Inferior parietal cortex (tissue), 1 donor: ENCODE results near the gene INSYN2A.
A peak's percentile ranks its signal among the peaks of the same experiment; 100 is the strongest.

Experiments
- DNase-seq: peaks from one replicate; pipeline ENCODE4 v3.0.0-alpha.2; 2016; ENCODE audit errors: extremely low spot score

The INSYN2A gene

GRCh38 chr10:127196282-127197153 is at the start of gene INSYN2A:
Gene INSYN2A (minus strand): TSS chr10:127196591. CDS start chr10:127176395, 20,196 bp downstream.
- no peak for DNase-seq

- no peak for DNase-seq
These were observed 49.1 kb upstream of the INSYN2A start for GRCh38 chr10:127245456-127245855.

DNA sequence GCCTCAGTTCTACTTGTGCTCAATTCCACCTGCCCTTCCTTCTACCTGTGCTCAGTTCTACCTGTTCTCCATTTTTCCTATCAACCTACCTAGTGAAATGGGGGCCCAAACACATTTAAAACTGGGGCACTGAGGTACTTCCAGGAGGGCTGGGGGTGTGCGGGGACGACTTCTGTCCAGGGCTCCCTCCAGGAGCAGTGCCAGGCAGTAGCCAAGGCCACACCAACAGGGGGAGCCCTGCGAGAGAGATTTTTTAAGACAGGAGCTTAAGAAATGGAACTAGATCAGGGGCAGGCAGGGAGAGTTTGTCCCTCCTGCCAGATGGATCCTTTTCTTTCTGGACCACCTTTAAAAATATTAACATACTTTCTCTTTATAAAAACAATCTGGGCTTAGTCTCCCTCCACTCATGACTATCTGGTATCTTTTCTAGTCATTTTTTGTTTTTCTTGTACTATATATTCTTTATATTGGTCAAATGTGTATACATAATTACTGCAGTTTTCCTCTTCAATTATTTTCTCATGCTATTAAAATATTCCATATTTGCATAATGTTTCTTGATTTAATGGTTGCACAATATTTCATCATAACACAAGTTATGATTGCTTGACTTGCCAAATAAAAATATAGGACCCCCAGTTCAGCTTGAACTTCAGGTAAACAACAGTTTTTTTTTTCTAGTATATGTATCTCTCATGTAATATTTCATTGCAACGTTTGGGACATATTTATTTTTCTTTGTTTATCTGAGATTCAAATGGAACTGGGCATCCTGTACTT is 47.3 kb upstream of the INSYN2A start:
- DNase-seq, result no peak

GRCh38 chr10:127242914-127243313 is 46.5 kb upstream of the INSYN2A start:
- no peak for DNase-seq

DNA sequence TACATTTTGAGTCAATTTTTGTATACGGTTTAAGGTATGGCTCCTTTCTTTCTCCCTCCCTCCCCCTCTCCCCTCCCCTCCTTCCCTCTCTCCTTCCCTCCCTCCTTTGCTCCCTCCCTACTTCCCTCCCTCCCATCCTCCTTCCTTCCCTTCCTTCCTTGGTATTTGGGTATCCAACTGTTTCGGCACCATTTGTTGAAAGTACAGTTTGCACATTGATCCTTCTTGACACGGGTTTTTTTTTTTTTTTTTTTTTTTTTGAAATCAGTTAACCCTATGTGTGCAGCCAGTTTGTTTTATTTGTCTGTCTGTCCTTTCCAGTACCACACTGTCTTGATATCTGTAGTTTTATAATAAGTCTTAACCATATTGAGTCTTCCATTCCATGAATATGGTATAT is 39.9 kb upstream of the INSYN2A start:
- no peak for DNase-seq

DNA sequence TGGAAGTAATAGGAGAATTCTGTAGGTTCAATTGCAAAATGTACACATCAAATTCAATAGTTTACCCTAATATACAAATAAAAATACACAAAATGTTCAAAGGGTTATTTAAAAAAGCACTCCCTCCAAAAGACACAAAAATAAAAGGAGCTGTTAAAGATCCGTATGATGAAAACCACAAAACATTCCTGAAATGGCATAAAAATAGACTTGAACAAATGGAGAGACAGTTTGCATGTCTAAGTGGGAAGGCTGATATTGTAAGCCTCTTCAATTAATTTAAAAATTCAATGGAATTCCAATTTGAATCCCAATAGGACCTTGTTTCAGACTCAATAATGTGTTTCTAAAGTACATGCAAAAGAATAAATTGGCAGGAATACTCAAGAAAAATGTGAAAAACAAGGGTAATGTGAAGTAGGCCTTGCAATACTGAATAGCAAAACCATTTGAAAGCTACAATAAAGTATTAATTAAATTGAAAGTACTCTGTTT is 38.0 kb upstream of the INSYN2A start:
- DNase-seq, result no peak

GRCh38 chr10:127228195-127228787 is 31.9 kb upstream of the INSYN2A start:
- DNase-seq, result peak; percentile 16

- DNase-seq, result no peak
These were observed 31.3 kb upstream of the INSYN2A start for GRCh38 chr10:127227663-127228062.

- DNase-seq, result no peak
These were observed 30.6 kb upstream of the INSYN2A start for GRCh38 chr10:127227027-127227426.

GRCh38 chr10:127221281-127221680 is 24.9 kb upstream of the INSYN2A start:
- no peak for DNase-seq

DNA sequence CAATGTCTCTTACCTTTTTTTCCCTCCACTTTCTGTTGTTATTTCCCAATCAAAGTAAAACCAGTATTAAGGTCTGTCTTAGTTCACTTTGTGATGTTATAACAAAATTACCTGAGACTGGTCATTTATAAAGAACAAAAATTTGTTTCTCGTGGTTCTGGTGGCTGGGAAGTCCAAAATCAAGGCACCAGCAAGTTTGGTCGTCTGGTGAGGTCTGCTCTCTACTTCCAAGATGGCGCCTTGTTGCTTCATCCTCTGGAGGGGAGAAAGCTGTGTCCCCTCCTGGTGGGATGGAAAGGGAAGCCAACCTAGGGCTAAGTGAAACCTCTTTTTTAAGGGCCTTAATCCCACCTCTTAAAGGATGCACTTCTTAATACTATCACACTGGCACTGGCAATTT is 22.3 kb upstream of the INSYN2A start:
- DNase-seq, result no peak

DNA sequence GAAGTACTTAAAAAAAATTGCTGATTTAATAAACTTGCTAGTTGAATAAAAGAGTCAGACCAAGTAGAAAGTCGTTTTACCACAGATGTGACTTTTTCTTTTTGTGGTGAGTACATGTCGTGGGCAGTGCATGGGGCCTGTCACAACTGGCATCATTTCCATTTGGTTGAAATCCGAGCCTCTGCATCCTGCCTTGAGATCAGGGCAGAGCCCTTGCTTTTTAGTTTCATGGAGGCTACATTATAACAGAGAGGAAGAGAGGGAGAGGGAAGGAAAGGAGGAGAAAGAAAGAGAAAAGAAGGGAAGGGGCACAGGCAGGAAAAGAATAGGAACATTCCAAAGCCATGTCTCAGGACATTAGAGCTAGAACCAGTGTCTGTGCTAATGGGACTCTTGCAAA is 20.4 kb upstream of the INSYN2A start:
- DNase-seq, result no peak

DNA sequence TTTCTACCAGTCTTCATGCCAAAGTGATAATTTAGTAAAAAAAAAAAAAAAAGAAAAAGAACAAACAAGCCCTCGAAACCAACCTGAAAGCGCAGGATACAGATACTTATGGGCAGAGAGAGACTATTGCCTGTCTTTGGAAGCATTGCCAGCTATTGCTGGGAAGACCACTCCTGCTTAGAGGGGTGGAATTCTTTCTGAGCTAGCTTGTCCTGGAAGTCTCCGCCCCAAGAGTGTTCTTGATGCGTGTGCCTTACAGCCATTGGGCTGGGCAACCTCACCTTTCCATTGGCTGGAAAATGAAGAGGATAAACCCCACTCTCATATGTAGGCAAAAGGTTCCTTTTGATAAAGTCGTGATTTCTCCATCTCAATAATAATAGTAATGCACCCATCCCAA is 19.9 kb upstream of the INSYN2A start:
- no peak for DNase-seq

- DNase-seq, result no peak
These were observed 19.5 kb upstream of the INSYN2A start for GRCh38 chr10:127215866-127216265.

GRCh38 chr10:127210936-127211466 is 14.6 kb upstream of the INSYN2A start:
- no peak for DNase-seq

DNA sequence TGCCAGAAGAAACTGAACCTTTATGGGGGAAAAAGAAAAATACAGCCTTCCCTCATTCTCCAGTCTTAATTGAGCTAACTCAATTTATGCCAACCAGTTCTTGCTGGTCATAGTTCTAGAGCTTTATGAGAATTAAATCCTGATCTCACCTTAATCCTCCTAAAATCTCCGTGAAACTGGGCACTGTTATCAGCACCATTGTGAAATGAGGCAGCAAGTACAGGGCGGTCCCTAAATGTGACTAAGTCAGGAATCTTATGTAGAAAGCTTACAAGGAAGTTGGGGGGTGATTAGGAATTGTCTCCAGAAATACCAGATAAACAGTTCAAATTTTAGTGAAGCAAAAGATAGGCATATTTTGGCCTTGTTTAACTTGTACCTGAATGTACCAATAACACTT is 10.7 kb upstream of the INSYN2A start:
- DNase-seq, result no peak

- DNase-seq, result no peak
These were observed 6.7 kb upstream of the INSYN2A start for GRCh38 chr10:127203067-127203466.

- no peak for DNase-seq
These were observed 4.3 kb upstream of the INSYN2A start for GRCh38 chr10:127200646-127201045.

- DNase-seq, result no peak
These were observed 2.3 kb upstream of the INSYN2A start for GRCh38 chr10:127198721-127199120.

- no peak for DNase-seq
These were observed 1.9 kb upstream of the INSYN2A start for GRCh38 chr10:127198307-127198706.

- no peak for DNase-seq
These were observed 702 bp upstream of the INSYN2A start for GRCh38 chr10:127197154-127197432.

DNA sequence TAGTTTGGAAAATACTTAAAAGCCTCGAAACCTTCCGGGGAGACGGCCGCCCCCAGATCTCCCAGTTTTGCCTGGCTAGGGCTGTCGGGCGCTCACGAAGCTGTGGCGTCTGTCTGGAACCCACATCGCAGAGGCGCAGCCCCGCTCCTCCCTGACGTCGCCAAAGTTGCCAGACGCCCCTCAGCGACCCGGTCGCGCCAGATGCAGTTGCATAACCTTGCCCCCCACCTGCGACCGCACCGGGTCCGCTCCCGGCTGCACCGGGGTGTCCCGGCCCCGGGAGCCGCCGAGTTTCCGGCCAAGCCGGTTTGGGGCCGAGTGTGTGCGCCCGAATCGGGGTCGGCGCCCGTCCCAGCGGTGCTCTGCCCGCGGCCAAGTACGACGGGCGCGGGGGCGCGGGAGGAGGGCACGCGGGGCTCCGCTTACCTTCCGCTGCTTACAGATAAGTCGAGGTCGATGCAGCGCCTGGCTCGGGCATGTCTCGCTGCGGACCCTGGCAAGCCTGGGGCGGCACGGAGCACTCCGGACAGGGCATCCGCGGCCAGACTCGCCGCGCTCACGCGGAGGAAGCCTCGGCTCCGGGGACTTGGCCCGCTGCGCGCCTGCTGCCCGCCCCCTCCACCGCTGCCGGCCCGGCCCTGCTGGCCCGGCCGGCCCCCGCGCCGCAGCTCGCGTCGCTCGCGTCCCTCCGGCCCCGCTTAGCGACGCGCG is 665 bp downstream of the INSYN2A start:
- no peak for DNase-seq
